Endothelial cell of umbilical vein (primary cell): Measurements from ENCODE around the gene PNPLA3. TPM values are rescaled to one million over a fixed set of nuclear protein-coding genes. Genes with fewer than 3 reads are reported as not detected.

Experiments used
- BruUV-seq: library from RNA; stranded (reverse); fragments of 400-500 nt; replicated peaks from 2 replicates; lab custom pipeline; 2021; lab: Mats Ljungman, UMichigan
- CTCF ChIA-PET: fragments of 300-600, 350-600 bp; sonication (Branson Sonifier 250); formaldehyde crosslinking; loops from one replicate; lab custom pipeline; 2021; ENCODE audit warnings: antibody characterized with exemption, inconsistent platforms; lab: Charles Lee
- POLR2A ChIA-PET: fragments of 300-600, 350-600 bp; sonication (Branson Sonifier 250); formaldehyde crosslinking; loops from one replicate; lab custom pipeline; 2021; ENCODE audit warnings: antibody characterized with exemption, inconsistent platforms; lab: Charles Lee
- DNase-seq: peaks from one replicate; pipeline ENCODE4 v3.0.0-alpha.2; 2011; ENCODE audit warnings: low read depth, low spot score
- FAIRE-seq: peaks from 2 replicates; lab custom pipeline; 2011; peaks lifted over from hg19 to GRCh38; lab: Jason Lieb, UNC
- H2AFZ ChIP-seq: 2 replicates; pipeline ENCODE4 v1.6.0; 2012; ENCODE audit warnings: low read depth, low read length, control low read depth, inconsistent platforms
- H3K27ac ChIP-seq: 2 replicates; pipeline ENCODE4 v1.5.1; 2011; ENCODE audit warnings: low read depth, mild to moderate bottlenecking, control low read depth, low read length, moderate library complexity; ENCODE audit not compliant: insufficient read depth
- H3K27me3 ChIP-seq, 2 experiments: 2 replicates each; pipeline versions ENCODE4 v1.6.0 to v1.6.1; 2011; ENCODE audit warnings: low read length in 2 of 2, mixed read lengths in 1 of 2; ENCODE audit not compliant: control insufficient read depth in 2 of 2, insufficient read depth in 2 of 2
- H3K36me3 ChIP-seq, 2 experiments: 2 replicates in 1 of 2; 3 replicates in 1 of 2; pipeline ENCODE4 v1.5.1; 2011; ENCODE audit warnings: low read length in 2 of 2, mild to moderate bottlenecking in 1 of 2, moderate library complexity in 1 of 2; ENCODE audit not compliant: control insufficient read depth in 2 of 2, insufficient read depth in 2 of 2; ENCODE audit errors: extremely low read depth in 1 of 2
- H3K4me1 ChIP-seq: 3 replicates; pipeline ENCODE4 v1.5.1; 2011; ENCODE audit warnings: mild to moderate bottlenecking, low read length; ENCODE audit not compliant: control insufficient read depth, insufficient read depth; ENCODE audit errors: extremely low read depth
- H3K4me2 ChIP-seq: 2 replicates; pipeline ENCODE4 v1.6.1; 2011; ENCODE audit warnings: low read length, control low read depth, mixed read lengths; ENCODE audit not compliant: insufficient read depth
- H3K4me3 ChIP-seq, 3 experiments: fragments of 200-600 bp in 1 of 3; sonication (generic), shearing (Covaris generic) in 1 of 3; replicated peaks in 1 of 3; 2 replicates each; pipeline ENCODE4 v1.5.1; 2011 to 2016; ENCODE audit warnings: control low read depth in 3 of 3, low read length in 3 of 3, mild to moderate bottlenecking in 2 of 3, inconsistent platforms in 1 of 3, low read depth in 1 of 3, moderate library complexity in 1 of 3; ENCODE audit not compliant: insufficient read depth in 1 of 3
- H3K79me2 ChIP-seq: 2 replicates; pipeline ENCODE4 v1.6.0; 2012; ENCODE audit warnings: low read length, inconsistent platforms; ENCODE audit not compliant: control insufficient read depth, insufficient read depth
- H3K9ac ChIP-seq: replicated peaks from 2 replicates; pipeline ENCODE3; 2011; ENCODE audit warnings: low read length, control low read depth; ENCODE audit not compliant: insufficient read depth; ENCODE audit errors: extremely low read depth
- H3K9me1 ChIP-seq: replicated peaks from 3 replicates; pipeline ENCODE4 v1.6.0; 2011; ENCODE audit warnings: mild to moderate bottlenecking, low read length; ENCODE audit not compliant: control insufficient read depth, insufficient read depth; ENCODE audit errors: extremely low read depth
- H3K9me3 ChIP-seq: replicated peaks from 2 replicates; pipeline ENCODE4 v1.5.1; 2012; ENCODE audit warnings: low read length, inconsistent platforms; ENCODE audit not compliant: control insufficient read depth, insufficient read depth
- H4K20me1 ChIP-seq: replicated peaks from 2 replicates; pipeline ENCODE3; 2011; ENCODE audit warnings: mild to moderate bottlenecking, low read length; ENCODE audit not compliant: control insufficient read depth, insufficient read depth; ENCODE audit errors: extremely low read depth
- EZH2 ChIP-seq: IDR thresholded peaks from 2 replicates; pipeline ENCODE4 v1.6.1; 2012; ENCODE audit warnings: borderline replicate concordance, low read depth, mild to moderate bottlenecking, moderate library complexity, low read length, inconsistent platforms; ENCODE audit not compliant: severe bottlenecking
- FOS ChIP-seq: IDR thresholded peaks from 2 replicates; pipeline ENCODE4 v1.6.1; 2011; ENCODE audit warnings: mild to moderate bottlenecking, low read length, moderate library complexity, borderline replicate concordance; ENCODE audit not compliant: insufficient read depth
- GATA2 ChIP-seq: IDR thresholded peaks from 2 replicates; pipeline ENCODE4 v1.7.0; 2011; ENCODE audit warnings: low read depth, mild to moderate bottlenecking, moderate library complexity, mixed read lengths, low read length; ENCODE audit not compliant: insufficient read length, insufficient read depth
- JUN ChIP-seq: IDR thresholded peaks from 2 replicates; pipeline ENCODE4 v1.6.1; 2011; ENCODE audit warnings: borderline replicate concordance, low read depth; ENCODE audit not compliant: insufficient read length, insufficient read depth
- MYC ChIP-seq: IDR thresholded peaks from one replicate; pipeline ENCODE4 v1.6.1; 2011; ENCODE audit warnings: mild to moderate bottlenecking, low read depth, low read length
- POLR2A ChIP-seq: IDR thresholded peaks from 2 replicates; pipeline ENCODE4 v1.6.1; 2012; ENCODE audit warnings: low read depth, mild to moderate bottlenecking, control low read depth, low read length
- POLR2AphosphoS5 ChIP-seq: IDR thresholded peaks from 2 replicates; pipeline ENCODE4 v1.6.1; 2012; ENCODE audit warnings: low read depth, mild to moderate bottlenecking, control low read depth, low read length, moderate library complexity; ENCODE audit not compliant: insufficient read depth
- dilution Hi-C: fragments of 300-500 bp; cut with MboI; formaldehyde crosslinking; loops from one replicate; pipeline ENCODE4 v1.15.0; 2019; ENCODE audit warnings: low sequenced_read_pairs; ENCODE audit not compliant: extremely low pct_ligation_motif_present
- intact Hi-C: fragments of 100-400 bp; cut with micrococcal nuclease; formaldehyde crosslinking; loops from one replicate; pipeline ENCODE4 v1.10.0; 2022
- polyA plus RNA-seq, 4 experiments: library from polyadenylated mRNA; depleted of rRNA in 3 of 4; stranded (reverse) in 3 of 4; unstranded in 1 of 4; fragments of >200 nt; gene quantifications; 2 replicates each; pipeline versions ENCODE4 v1.2.1 to v1.2.3, GENCODE V29; 2011 to 2012; ENCODE audit warnings: missing spikeins in 1 of 4
- total RNA-seq: library from RNA; stranded (reverse); gene quantifications from 2 replicates; pipeline ENCODE4 v1.2.3, GENCODE V29; 2021
- TF ChIP-seq, protein P1 (sequence below), 2 donors: IDR thresholded peaks; 1 replicate in 1 of 2; 2 replicates in 1 of 2; pipeline ENCODE4 v1.5.1; 2011; ENCODE audit warnings: low read length in 2 of 2, mild to moderate bottlenecking in 2 of 2, moderate library complexity in 2 of 2, control low read depth in 1 of 2, inconsistent platforms in 1 of 2, low read depth in 1 of 2; ENCODE audit not compliant: insufficient read depth in 1 of 2; ENCODE audit errors: extremely low read depth in 1 of 2
- TF ChIP-seq, protein P2 (sequence below): IDR thresholded peaks from 2 replicates; pipeline ENCODE4 v1.6.1; 2011; ENCODE audit not compliant: insufficient read depth, insufficient read length

The PNPLA3 gene
- total and polyA plus RNA-seq, 2 donors (not counting 3 experiments of a cell fraction or from before 2014, with no cell fraction given): 5.3 to 12.3 TPM

DNA sequence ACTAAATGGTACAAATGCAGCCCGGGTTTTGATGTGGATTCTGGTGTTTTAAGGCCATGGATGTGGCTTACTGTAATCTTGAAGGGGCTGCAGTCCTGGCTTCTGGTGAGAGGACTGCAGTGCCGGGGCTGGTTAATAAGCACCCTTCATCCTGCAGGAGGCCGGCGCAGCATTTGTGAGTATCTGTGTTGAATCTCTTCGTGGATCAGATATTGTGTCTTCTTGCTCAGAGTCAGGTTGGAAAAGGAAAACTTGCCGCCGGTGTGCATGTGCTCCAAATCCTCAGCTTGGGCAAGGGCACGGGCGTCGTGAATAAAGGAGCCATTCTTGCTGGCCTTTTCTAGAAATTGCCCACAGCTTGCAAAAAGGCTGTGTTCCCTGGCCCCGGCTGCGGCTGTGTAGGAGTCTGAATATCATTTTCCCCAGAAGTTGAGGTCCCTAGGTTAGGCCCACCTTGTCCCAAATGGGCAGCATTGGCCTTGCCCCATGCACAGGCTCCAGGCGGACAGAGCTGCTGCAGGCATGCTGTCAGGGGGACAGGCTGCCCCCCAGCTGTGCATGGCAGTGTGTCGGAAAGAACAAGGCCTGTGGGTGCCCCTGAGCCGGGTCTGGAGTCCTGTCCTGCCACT lies 71.6 kb downstream of the PNPLA3 start:
- no peak overlapping the region for H3K9ac ChIP-seq
- ChIA-PET CTCF (interaction anchor here (1.2 to 10.3 kb wide), 4 partner anchors 9 to 632 kb away, joined by 3 to 640 read pairs (median 50); no protein-coding TSS in a partner anchor), POLR2A (no interaction called here)
- BruUV-seq: no TSS peak
- no peak overlapping the region for H3K27ac ChIP-seq
- no peaks in the 10 kb centered on the region for H3K27me3 ChIP-seq
- DNase-seq (no peak), FAIRE-seq (no peak)
- no peaks in the 10 kb centered on the region for H3K9me1 ChIP-seq
- no peak overlapping the region for H3K4me2 ChIP-seq
- H3K79me2 ChIP-seq: peaks cover 3% of the 10 kb centered on the region
- dilution Hi-C loops: no loop called here
- H3K4me3 ChIP-seq: no peak overlapping the region
- H4K20me1 ChIP-seq: no peaks in the 10 kb centered on the region
- H3K9me3 ChIP-seq: no peaks in the 10 kb centered on the region
- intact Hi-C loops: no loop called here
- H3K4me1 ChIP-seq: peaks cover 6% of the 10 kb centered on the region
- H2AFZ ChIP-seq: no peak overlapping the region
- H3K36me3 ChIP-seq: peaks cover 17 to 29% of the 10 kb centered on the region in 2 experiments
- TF ChIP-seq EZH2 (no peak), POLR2A (no peak), MYC (no peak), GATA2 (no peak), POLR2AphosphoS5 (no peak), FOS (no peak), JUN (no peak)
- TF ChIP-seq, protein P1, sequence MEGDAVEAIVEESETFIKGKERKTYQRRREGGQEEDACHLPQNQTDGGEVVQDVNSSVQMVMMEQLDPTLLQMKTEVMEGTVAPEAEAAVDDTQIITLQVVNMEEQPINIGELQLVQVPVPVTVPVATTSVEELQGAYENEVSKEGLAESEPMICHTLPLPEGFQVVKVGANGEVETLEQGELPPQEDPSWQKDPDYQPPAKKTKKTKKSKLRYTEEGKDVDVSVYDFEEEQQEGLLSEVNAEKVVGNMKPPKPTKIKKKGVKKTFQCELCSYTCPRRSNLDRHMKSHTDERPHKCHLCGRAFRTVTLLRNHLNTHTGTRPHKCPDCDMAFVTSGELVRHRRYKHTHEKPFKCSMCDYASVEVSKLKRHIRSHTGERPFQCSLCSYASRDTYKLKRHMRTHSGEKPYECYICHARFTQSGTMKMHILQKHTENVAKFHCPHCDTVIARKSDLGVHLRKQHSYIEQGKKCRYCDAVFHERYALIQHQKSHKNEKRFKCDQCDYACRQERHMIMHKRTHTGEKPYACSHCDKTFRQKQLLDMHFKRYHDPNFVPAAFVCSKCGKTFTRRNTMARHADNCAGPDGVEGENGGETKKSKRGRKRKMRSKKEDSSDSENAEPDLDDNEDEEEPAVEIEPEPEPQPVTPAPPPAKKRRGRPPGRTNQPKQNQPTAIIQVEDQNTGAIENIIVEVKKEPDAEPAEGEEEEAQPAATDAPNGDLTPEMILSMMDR (IDR thresholded peaks at IDR 0.05; ENCODE audit: extremely low read depth in 1 of 2, insufficient read depth in 1 of 2, low read depth in 1 of 2, low read length in 2 of 2): no peak
- TF ChIP-seq, protein P2, sequence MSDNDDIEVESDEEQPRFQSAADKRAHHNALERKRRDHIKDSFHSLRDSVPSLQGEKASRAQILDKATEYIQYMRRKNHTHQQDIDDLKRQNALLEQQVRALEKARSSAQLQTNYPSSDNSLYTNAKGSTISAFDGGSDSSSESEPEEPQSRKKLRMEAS: no peak
